GOT3 (cell line): Measurements from ENCODE around the gene MOGAT3.

Source experiments
- DNase-seq: peaks from one replicate; lab custom pipeline; 2025; ENCODE audit warnings: mixed read lengths; lab: John Stamatoyannopoulos, UW

The MOGAT3 gene

DNA sequence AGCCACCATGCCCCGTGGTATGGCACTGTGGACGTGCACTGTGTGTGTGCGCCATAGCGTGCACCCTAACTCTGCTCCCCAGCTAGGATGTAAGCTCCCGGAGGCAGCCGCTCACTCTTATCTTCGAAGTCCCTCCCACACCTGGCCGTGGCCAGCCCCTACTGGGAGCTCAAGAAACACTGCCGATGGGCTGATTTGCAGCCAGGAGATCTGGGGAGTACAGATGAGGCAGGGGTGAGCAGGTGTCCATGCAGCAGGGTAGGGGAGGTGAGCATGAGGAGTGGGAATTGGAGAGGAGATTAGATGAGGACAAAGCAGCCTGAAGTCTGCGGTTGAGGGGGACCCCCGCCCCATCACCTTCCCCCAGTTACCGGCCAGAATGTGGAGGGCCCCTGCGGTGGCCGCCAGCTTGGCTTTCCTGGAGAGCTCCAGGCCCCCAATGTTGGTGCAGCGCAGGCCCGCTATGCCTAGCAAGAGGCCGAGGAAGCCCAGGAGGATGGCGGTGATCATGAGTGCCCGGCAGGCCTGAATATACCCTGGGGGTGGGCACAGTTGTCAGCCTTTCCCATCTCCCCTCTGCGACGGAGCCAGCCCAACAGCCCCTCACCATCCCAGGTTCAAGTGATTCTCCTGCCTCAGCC is 33.2 kb upstream of the MOGAT3 start:
- DNase-seq, result no peak

DNA sequence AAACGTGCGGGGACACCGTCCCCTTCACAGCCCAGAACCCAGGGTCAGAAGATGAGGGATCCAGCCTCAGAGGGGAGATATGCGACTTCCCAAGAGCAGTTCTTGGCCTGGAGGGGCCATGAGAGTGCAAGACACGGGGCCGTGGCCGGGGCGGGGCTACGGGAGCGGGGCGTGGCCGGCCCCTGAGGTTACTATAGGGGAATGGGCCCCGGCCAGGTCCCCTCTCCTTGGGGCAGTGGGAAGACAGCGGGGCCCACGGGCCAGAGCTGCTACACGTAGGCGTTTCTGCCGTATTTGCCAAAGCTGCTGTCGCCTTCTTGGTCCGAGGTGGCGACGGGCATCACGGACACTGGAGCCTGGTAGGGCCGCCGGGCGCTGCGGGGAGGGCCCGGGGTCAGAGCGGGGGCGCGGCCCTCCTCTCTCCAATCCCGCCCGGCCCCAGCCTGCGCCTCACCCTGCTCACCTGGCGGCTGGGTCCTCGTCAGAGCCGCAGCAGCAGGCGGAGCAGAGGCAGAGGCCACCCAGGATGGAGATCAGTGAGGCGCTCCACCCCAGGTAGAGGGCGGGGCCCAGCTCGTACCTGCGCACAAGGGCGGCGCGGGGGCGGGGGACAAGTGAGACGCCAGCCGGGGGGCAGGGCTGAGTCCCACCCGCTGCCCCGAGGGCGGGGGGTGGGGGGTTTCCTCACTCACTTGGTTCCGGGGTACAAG is 31.5 kb upstream of the MOGAT3 start:
- no peak for DNase-seq

DNA sequence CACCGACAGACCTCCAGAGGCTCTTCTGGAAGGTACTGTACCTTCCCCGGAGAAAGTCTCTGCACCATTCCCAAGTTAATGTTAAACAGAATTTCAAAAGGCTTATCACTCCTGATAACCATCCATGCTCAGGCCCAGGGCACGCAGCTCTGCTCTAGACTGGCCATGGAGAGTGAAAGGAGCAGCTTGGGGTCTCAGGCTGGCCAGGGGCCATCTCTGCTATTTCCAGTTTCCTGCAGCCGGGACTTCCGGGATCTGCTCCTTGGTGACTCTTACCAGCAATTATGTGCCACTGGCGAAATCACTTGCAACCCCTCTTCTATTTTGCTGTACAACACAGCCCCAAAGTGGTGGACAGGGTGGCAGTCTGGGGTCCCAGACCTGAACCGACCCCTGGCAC is 30.8 kb upstream of the MOGAT3 start:
- DNase-seq, result no peak

DNA sequence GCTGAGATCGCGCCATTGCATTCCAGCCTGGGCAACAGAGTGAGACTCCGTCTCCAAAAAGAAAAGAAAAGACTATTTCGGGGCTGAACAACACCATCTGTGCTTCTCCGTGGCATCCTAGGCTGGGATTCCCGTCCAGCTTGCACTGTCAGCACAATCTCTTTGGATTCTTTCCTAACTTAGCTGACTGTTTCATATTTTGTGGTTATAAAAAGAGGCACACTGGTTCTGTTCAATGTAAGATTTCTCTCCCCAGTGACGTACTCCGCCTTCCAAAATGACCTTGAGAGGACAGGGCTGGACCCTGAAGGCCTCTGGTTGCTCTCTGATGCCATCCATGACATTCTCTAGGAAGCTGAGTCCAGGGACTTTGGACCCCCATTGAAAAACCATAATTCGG is 25.9 kb upstream of the MOGAT3 start:
- DNase-seq, result no peak

DNA sequence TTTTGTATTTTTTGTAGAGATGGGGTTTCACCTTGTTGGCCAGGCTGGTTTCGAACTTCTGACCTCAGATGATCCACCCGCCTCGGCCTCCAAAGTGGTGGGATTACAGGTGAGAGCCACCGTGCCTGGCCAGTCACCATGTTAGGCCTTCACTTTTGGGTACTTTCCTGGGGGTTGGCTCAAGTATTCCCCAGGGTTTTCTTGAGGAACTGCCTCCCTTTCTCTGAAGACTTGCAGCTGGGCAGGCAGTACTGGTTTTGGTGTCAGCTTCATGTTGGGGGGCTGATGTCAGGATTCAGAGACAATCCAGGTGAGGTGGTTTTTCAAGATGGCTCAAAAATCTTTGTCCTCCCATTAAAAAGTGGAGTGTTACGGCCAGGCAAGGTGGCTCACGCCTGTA is 24.8 kb upstream of the MOGAT3 start:
- no peak for DNase-seq

DNA sequence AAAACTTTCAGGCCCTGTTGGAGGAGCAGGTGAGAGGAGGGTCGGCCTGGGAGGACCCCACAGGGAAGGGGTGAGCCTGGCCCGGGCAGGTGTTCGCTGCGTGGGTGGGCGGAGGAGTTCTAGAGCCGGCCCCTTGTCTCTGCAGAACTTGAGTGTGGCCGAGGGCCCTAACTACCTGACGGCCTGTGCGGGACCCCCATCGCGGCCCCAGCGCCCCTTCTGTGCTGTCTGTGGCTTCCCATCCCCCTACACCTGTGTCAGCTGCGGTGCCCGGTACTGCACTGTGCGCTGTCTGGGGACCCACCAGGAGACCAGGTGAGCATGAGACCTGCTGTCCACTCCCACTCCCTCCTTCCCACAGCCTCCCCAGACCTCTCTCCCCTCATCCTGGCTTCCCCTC is 22.7 kb upstream of the MOGAT3 start:
- no peak for DNase-seq

DNA sequence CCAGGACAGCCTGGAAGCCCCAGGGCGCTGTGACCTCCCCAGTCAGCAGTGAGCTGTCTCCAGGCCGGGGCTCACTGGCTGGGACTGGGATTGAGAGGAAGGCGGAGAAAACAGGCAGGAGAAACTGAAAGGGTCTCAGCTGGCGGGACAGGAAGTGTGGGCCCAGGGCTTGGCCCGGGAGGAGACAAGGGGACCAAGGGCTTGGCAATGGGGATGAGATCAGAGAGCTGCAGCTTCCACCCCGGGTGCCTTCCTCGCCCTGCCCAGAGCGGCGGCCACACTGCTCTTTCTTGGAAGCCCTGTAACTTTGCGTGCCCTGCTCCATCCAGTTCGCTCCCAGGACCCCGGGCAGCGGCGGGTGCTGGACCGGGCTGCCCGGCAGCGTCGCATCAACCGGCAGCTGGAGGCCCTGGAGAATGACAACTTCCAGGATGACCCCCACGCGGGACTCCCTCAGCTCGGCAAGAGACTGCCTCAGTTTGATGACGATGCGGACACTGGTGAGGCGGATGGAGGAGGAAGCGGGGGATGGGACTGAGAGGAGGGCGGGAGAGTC is 21.5 kb upstream of the MOGAT3 start:
- no peak for DNase-seq

DNA sequence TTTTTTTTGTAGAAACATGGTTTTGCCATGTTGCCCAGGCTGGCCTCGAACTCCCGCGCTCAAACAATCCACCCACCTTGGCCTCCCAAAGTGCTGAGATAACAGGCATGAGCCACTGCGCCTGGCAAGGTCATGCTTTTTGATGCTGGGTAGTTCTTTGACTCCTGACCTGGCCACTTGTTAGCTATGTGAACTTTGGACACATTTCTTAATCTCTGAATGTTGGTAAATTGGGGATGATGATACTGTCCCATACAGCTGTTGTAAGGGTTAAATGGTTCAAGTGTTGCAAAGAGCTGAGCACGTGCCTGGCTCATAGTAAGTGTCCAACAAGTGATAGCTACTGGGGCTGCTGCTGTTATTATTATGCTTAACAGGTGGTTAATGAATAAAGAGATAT is 19.5 kb upstream of the MOGAT3 start:
- no peak for DNase-seq

DNA sequence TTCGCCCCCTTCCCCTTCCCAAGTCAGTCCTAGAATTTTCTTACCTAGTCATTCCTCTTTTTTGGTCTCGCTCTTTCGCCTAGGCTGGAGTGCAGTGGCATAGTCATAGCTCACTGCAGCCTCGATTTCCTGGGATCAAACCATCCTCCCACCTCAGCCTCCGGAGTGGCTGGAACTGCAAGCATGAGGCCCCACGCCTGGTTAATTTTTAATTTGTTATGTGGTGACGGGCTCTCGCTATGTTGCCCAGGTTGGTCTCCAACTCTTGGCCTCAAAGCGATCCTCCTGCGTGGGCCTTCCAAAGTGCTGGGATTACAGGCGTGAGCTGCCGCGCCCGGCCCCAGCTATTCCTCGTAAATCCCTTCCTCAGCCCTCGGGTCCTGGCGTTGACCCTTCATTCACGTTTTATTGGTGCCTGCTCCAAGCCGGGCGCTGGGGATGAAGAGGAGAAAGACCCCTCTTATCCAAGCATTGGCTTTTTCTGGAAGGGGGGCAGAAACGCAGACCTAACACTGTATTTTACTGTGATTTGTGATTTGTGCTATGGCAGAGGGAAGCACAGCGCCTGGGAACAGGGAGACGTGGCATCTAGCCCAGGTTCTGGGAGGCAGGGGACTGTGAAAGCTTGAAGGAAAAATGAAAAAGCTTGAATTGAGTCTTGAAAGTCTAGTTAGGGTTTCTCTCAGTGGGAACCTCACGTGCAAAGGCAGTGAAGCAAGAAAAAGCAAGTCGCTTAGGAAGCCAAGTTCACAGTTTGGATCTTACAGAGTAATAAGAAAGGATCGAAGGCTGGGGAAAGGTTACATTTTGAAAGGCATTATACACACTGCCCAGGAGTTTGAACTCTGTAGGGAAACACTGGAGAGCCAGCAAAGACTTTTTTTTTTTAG is 17.6 kb upstream of the MOGAT3 start:
- no peak for DNase-seq

DNA sequence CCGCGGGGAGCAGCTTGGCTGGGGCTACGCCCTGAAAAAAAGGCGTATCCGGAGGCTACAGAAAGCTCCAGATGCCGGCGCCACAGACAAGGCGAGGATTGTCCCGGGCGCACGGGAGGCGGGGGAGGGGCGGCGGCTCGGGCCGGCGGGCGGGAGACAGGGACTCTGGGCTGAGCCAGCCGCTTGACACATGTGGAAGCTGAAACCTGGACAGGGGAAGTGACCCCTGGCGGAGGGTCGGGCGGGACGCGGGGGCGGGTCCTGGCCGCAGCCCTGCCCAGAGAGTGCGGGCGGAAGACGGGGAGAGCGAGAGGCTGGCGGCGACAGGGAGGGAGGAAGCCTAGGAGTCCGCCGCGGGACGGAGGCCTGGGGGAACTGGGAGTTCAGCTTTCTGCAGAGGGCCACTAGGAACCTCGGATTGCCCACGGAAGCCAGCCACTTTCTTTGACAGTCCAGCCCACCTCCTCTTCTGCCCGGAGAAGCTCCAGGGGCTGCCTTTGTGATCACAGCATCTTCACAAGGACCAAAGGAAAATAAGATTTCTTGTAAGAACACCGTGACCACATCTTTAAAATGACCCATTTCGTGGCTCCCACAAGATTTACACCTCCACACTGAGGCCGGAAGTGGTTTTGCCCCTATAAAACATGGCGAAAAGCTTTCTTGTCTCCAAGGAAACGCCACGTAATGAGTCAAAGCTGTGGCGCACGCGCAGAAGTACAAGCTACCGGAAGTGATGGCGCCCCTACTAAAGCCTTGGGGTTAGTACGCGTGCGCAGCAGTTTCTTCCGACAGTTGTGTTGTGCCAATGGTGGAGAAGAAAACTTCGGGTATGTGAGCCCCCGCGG is 16.8 kb upstream of the MOGAT3 start, which contains the start of the genes PLOD3 and ZNHIT1:
PLOD3 (minus strand) TSS at position 194 of the 848 bp plus-strand sequence. CDS start 307 bp downstream, outside the sequence.
ZNHIT1 (plus strand) TSS at position 778 of the 848 bp plus-strand sequence; CDS start at position 809, 31 bp downstream.
- DNase-seq, result peak; percentile 82

DNA sequence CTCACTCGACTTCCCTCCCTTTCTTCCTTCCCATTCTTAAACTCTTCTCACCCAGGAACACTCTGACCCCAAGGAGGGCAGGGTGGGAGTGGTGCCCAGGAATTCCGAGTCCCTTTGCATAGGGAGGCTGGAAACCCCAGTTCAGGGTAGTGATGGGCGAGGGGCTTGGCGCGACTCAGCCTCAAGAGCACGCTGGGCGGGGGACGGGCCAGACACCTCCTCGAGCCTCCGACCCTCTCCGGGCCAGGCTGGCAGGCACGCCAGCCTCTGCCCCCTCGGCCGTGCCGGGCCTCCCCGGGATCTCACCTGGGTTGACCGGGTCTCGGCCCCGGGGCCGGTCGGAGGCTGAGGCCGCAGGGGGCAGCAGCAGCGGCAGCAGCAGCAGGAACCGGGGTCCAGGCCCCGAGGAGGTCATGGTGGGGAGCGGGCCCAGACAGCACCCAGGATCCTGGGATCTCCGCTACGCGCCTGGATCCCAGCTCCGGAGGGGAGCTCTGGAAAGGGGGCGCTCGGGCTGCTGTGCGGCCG is 16.1 kb upstream of the MOGAT3 start:
- no peak for DNase-seq

DNA sequence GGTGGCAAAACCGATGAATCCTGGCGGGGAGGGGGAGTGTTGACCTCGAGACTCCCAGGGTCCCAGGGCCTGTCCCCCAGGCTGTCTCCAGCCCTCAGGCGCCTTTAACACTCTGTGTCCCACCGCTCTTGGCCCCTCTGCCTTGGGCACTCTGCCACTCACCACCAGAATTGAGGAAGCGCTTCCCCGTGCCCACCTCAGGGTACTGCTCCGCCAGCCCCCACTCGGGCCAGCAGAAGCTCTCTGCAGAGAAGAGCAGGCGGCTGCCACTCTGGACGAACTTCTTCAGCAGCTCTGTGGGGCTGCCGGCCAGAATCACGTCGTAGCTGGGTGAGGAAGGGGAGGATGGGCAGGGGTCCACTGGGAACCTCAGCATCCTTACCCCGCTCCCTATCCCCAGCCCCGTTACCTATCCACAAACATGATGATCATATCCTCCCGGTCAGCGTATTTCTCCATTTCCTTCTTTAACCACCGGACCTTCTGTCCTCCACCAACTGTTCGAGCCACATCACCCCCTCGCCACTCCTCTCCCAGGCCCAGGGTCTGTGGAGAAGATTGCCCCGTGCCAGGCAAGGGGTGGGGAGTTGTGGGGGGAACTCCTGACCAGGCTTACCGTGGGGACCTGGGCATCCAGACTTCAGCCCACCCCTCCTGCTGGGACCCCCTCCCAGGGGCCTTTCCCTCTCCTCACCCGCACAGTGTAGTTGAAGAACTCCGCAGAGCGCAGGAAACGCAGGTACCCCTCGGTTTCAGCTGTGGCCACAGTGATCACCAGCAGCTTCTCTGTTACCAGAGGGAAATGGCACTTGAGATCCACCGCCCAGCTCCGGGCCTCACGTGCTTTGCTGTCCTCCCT is 15.4 kb upstream of the MOGAT3 start:
- no peak for DNase-seq

DNA sequence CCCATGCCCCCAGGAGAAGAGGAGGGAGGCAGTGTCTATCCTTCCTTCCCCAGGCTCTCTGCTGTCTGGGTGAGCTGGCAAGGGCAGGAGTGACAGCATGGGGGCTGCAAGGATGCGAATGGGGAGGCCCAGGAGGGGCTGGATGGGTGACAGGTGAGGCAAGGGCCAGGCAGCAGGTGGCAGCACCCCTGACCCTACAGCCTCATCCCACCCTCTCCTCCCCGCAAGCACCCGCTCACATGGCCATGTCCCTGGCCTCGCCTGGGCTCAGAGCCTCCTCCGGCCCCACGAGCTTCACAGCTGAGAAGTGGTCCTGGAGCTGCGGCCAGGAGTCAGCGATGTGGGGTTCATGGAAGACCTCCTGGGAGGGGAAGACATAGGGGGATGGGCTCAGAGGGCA is 11.2 kb upstream of the MOGAT3 start:
- DNase-seq, result no peak

DNA sequence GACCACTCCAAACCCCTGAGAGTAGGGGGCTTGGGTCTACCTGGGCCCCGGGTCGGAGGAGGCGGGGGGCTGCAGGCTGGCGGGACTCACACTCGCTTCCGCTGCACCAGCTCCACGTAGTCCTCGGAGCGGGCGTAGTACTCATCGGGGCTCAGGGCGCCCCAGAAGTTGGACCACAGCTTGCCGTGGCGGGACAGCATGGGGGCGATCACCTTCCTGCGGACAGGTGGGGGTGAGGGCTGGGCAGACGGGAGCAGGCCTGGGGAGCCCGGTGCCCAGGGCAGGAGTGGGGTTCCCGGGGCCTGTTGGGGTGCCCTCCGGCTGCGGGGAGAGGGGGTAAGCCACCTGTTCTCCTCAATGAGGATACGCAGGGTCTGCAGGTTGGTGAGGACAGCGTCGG is 10.7 kb upstream of the MOGAT3 start:
- no peak for DNase-seq

DNA sequence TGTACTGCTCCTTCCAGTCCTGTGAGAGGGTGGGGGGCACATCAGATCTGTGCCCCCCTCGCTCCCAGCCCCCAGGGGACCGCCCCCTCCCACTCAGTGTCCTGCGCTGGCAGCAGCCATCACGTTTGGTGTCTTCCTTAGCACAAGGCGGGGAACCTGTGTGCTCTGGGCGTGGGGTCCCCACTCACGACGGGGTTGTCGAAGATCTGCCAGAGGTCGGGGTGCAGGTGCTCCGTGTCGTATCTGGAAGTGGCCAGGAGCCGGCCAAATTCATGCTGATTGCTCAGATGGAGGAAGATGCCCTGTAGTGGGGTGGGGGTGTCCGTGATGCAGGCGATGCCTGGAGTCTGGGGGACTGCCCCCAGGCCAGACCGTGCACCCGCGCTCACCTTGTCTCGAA is 9.3 kb upstream of the MOGAT3 start:
- no peak for DNase-seq

DNA sequence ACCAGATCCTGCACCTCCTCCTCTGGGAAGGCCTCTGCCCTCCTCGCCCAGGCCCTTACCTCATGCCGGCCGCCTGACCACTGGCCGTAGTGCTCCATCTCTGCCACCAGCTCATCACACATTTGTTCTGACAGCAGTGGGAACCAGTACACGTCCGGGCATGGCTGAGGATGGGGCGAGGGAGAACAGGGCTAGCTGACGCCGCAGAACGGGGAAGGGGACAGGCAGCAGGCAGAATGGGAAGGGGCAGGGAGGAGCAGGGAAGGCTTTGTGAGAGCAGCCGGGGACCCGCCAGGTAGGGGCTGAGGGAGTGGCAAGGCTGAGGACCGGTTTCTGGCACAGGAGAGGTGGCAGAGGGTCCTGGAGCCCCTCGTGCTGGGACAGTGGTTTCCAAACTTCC is 8.0 kb upstream of the MOGAT3 start:
- no peak for DNase-seq

DNA sequence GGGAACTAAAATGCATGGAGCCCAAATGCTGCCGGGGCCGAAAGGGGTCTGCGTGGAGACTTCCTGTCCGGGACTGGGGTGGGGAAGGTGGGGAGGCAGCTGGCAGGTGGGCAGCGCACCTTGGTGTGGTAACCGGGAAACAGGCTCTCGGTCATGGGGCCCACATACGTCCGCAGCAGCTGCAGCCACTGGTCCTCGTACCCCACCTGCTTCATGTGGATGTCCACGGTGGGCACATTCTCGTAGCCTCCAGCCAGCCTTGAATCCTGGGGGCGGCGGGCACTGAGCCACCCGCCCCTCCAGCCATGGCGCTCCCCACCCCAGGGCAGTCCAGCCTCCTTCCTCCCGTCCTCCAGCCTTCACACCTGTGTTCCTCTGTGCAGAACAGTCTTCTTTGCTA is 6.6 kb upstream of the MOGAT3 start:
- no peak for DNase-seq

DNA sequence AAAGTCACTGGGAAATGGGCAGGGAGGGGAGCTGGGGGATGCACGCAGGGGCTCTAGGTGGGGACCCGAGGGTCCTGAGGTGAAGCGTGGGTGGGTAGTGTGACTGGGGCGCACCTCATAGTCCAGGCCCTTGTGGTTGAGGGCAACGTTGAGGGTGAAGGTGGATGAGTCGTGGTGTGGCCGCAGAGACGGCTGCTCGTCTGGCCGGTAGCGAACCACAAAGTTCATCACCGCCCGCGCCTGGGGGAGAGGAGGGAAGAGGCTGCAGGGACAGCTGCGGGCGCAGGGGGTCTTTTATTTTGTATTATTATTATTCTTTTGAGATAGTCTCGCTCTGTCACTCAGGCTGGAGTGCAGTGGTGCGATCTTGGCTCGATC is 5.8 kb upstream of the MOGAT3 start:
- DNase-seq, result no peak

DNA sequence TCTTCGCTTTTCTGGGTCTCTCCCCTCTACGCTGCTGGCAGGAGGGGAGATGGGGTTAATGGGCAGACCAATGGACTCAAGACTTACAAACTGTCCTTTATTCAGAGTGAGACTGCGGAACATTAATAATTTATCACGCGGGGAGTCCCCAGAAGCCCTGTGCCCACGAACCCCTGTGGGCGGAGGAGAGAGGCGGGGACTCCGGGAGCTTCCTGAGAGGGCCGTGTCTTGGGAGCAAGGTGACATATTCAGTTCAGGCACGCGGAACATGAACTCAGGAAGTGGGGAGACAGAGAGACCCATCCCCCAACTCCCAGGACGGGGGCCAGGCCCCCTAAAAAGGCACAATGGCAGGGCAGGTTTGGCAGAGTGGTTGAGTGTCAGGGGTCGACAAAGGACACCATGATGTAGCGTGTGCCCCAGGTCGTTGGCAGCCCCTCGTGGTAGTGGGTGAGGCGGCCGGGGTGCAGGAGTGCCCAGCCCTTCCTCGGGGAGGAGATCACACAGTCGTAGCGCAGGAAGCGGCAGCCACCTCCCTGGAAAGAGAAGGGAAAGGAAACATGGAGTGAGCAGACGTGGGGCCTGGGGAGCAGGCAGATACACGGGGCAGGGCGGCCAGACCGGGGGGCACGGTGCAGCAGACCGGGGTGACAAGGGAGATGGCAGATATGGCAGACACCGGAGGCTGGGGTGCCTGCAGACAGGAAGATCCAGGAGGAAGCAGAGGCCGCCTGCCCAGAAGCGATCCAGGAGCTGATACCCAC is 5.2 kb upstream of the MOGAT3 start:
- no peak for DNase-seq
